ENCODE data around the gene KLHL25.

DNA sequence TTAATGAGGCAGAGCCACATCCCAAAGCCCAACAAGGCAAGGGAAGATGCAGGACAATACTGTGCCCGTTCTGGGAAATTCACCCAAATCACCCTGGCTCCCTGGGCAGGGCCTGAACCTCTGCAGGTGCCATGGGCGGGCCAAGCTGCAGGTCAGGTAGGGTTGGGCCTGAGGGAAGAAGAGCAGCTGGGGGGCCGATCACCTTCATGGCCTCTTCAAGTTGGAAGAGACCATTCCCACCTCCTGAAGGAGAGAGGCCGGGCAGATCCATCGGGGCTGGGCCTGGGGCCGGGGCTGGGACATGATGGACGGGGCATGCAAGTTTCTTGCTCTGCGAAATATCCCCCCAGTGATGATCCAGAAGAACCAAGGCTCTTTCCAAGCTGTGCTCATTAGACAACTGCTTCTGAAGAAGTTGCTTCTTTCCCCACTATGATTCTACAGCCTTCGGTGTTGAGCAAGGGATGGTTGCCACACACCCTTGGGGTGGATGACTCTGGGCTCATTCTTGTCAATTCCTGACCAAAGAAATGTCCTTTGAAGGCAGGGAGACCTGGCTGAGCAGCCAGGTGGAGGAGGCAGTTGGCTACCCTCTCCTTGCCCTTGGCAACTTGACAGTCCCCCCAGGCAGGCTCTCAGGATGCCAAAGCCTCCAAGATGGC, 38.2 kb downstream of the KLHL25 start:
- TF ChIP-seq, protein P1, sequence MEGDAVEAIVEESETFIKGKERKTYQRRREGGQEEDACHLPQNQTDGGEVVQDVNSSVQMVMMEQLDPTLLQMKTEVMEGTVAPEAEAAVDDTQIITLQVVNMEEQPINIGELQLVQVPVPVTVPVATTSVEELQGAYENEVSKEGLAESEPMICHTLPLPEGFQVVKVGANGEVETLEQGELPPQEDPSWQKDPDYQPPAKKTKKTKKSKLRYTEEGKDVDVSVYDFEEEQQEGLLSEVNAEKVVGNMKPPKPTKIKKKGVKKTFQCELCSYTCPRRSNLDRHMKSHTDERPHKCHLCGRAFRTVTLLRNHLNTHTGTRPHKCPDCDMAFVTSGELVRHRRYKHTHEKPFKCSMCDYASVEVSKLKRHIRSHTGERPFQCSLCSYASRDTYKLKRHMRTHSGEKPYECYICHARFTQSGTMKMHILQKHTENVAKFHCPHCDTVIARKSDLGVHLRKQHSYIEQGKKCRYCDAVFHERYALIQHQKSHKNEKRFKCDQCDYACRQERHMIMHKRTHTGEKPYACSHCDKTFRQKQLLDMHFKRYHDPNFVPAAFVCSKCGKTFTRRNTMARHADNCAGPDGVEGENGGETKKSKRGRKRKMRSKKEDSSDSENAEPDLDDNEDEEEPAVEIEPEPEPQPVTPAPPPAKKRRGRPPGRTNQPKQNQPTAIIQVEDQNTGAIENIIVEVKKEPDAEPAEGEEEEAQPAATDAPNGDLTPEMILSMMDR (IDR thresholded peaks at IDR 0.05; ENCODE audit: low read depth, low read length, poor library complexity, severe bottlenecking), result no peak
- TF ChIP-seq EZH2phosphoT487 (IDR thresholded peaks at IDR 0.05; ENCODE audit: borderline replicate concordance, low read length), result no peak

All from DOHH2 (cell line).